Vagina (tissue), 2 donors: ENCODE results near the gene DPP10.

Experiments used
- POLR2A ChIP-seq, 2 donors: fragments of 450-650 bp; IDR thresholded peaks; one replicate each; pipeline ENCODE4 v1.6.1; 2017; ENCODE audit warnings: antibody characterized with exemption in 2 of 2, mild to moderate bottlenecking in 2 of 2, moderate library complexity in 2 of 2
- POLR2AphosphoS5 ChIP-seq, 2 donors: sonication (generic); formaldehyde crosslinking; IDR thresholded peaks; one replicate each; pipeline ENCODE4 v1.9.0; 2017; ENCODE audit warnings: antibody characterized with exemption in 2 of 2, mild to moderate bottlenecking in 2 of 2, low read depth in 1 of 2; ENCODE audit not compliant: insufficient read depth in 1 of 2

DNA sequence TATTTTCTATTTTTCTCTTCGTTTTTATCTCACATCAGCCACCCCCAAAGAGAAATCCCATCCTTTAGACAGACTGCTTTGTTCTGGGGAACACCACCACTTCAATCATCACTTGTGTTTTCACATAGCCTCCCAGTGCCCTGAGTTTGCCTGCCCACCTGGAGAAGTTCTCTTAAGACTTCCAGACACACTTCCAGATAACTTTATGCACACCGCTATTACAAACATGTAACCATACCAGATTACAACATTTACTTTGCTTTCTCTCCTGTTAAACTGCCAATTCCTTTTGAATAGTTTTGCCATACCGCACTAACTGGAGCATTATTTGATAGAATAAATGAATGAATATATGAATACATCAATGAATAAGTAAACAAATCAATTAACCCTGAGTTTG, 1353.6 kb downstream of the DPP10 start:
- no peak for TF ChIP-seq POLR2A (IDR thresholded peaks at IDR 0.05)
- TF ChIP-seq POLR2AphosphoS5 (IDR thresholded peaks at IDR 0.05; ENCODE audit: insufficient read depth in 1 of 2, low read depth in 1 of 2): no peak
